Type B pancreatic cell (in vitro differentiated cells): Measurements from ENCODE around the gene WDR77. TPM values are rescaled to one million over a fixed set of nuclear protein-coding genes. Genes with fewer than 3 reads are reported as not detected.

Experiments
- DNase-seq: peaks from one replicate; pipeline ENCODE4 v3.0.0; 2021; ENCODE audit warnings: mixed read lengths; ENCODE audit not compliant: unreplicated experiment; ENCODE audit errors: extremely low spot score
- H3K27ac Mint-ChIP-seq: 2 replicates; pipeline ENCODE4 v1.8.0; 2021; ENCODE audit warnings: mild to moderate bottlenecking, mixed read lengths
- H3K27me3 Mint-ChIP-seq: 2 replicates; pipeline ENCODE4 v1.8.0; 2021; ENCODE audit warnings: mixed read lengths
- H3K36me3 Mint-ChIP-seq: 2 replicates; pipeline ENCODE4 v1.8.0; 2021; ENCODE audit warnings: mixed read lengths
- H3K4me1 Mint-ChIP-seq: one replicate; pipeline ENCODE4 v1.8.0; 2021; ENCODE audit warnings: mixed read lengths; ENCODE audit not compliant: unreplicated experiment
- H3K4me3 Mint-ChIP-seq: 2 replicates; pipeline ENCODE4 v1.8.0; 2021; ENCODE audit warnings: mild to moderate bottlenecking, mixed read lengths
- H3K9me3 Mint-ChIP-seq: 2 replicates; pipeline ENCODE4 v1.8.0; 2021; ENCODE audit warnings: mixed read lengths
- CTCF ChIP-seq: fragments of 200-600 bp; sonication (generic); conservative IDR thresholded peaks from 2 replicates; pipeline ENCODE4 v1.5.0; 2021; ENCODE audit warnings: antibody characterized with exemption, mild to moderate bottlenecking
- total RNA-seq: library from RNA; stranded (reverse); gene quantifications from 2 replicates; pipeline ENCODE4 v1.2.1, GENCODE V29; 2021; ENCODE audit warnings: low replicate concordance

The WDR77 gene
- total RNA-seq, 1 donor from 2014 or later = 42.8 TPM

DNA sequence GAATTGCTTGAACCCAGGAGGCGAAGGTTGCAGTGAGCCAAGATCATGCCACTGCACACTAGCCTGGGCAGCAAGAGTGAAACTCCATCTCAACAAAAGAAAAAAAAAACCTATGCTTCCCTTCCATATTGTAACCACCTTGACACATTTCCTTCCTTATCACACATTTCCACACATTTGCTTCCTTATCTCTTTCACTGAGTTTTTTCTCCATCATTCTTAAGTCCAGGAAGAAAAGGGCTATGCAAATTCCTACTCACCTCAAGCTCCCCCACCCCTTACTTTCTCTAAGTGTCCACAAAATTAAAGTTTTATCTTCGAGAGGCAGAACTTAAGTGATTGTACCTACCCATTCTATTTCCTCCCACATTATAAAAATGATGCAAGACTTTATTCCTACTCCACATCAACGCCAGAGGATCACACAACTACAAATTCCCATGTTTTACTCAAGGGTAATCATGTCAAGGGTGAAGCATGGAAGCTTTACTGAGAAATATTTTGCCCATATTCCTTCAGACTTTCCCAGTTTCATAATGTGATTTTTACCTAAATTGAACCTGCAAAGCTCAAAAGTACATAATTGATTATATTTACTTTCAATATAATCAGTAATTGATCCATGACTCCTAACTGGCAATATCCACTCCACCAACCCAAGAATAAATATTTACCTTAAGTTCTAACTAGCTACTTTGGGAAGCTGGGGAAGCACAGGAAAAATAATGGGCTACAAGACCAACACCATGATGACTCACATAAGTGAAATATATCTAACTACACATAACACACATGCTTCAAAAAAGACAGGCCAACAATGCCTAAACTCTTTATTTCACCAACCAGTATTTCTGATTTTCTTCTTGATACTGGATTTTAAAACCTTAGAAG is 9.3 kb downstream of the WDR77 start:
- TF ChIP-seq CTCF = no peak
- H3K36me3 Mint-ChIP-seq = peaks cover 32% of the 10 kb centered on the region
- H3K4me3 Mint-ChIP-seq = no peak overlapping the region
- no peaks in the 10 kb centered on the region for H3K27me3 Mint-ChIP-seq
- no peaks in the 10 kb centered on the region for H3K4me1 Mint-ChIP-seq
- H3K9me3 Mint-ChIP-seq = no peaks in the 10 kb centered on the region
- no peak for DNase-seq
- no peak overlapping the region for H3K27ac Mint-ChIP-seq

DNA sequence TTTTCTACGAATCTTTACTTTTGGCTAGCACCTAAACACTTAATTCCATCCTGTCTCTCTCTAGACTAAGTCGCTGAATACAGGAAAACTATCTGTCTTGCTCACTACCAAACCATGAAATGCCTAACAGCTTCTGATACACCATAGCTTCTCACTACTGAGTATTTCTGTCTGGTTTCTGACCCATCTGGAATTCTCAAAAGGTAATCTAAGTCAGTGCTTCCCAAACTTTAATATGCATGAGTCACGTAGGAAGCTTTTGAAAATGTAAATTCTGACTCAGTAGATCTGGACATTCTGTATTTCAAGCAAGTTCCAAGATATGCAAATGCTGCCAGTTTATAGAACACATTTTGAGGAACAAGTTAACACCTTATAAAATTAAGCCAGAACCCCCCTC is 12.3 kb downstream of the WDR77 start:
- Mint-ChIP-seq H3K27ac (no peak overlapping the region), H3K9me3 (no peaks in the 10 kb centered on the region), H3K4me1 (no peaks in the 10 kb centered on the region), H3K4me3 (no peak overlapping the region), H3K36me3 (peaks cover 18% of the 10 kb centered on the region), H3K27me3 (peaks cover 4% of the 10 kb centered on the region)
- no peak for DNase-seq
- TF ChIP-seq CTCF = no peak

GRCh38 chr1:111424281-111424680 is 24.8 kb downstream of the WDR77 start:
- H3K27ac Mint-ChIP-seq = no peak overlapping the region
- TF ChIP-seq CTCF = no peak
- H3K36me3 Mint-ChIP-seq = no peaks in the 10 kb centered on the region
- DNase-seq = no peak
- no peaks in the 10 kb centered on the region for H3K27me3 Mint-ChIP-seq
- no peaks in the 10 kb centered on the region for H3K4me1 Mint-ChIP-seq
- H3K4me3 Mint-ChIP-seq = no peak overlapping the region
- H3K9me3 Mint-ChIP-seq = no peaks in the 10 kb centered on the region

DNA sequence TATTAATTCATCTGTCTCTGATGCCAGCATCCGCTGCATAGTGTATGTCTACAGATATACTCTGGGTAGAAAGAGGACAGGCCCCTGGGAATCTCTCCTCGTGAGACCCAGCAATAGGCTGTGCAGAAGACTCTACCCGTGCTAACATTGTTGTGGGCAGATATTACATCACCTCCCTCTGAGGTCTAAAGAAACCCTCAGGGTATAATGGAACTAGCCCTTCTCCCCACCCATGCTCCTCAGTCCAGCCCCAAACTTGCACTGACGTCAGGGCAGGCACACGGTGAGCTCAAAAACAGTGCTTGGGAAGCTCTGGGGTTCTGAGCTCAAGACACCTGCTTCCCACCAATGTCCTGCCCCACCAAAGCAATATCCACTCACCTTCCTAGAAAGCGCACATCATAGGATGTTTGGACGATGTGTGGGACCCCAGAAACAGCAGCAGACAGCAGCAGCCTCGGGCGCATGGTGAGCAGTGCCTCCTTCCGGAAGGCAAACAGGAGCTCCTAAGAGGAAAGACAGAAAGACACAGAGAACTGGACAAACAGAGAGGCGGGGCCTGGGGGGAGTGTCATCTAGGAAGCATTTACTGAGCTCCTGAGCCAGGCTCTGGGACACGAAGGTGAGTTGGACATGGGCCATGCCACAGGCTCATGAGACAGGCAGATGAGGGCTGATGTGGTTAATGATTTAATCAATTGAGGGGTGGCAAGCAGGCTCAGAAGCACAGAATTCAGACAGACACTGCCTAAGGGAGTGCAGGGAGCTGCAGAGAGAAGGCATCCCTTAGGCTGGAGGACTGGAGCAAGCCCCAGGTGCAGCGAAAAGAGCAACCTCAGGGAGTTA is 26.3 kb downstream of the WDR77 start:
- no peaks in the 10 kb centered on the region for H3K27me3 Mint-ChIP-seq
- H3K27ac Mint-ChIP-seq = peak overlapping the region; percentile 41
- H3K9me3 Mint-ChIP-seq = no peaks in the 10 kb centered on the region
- no peak for DNase-seq
- H3K36me3 Mint-ChIP-seq = no peaks in the 10 kb centered on the region
- H3K4me1 Mint-ChIP-seq = no peaks in the 10 kb centered on the region
- TF ChIP-seq CTCF = no peak
- no peak overlapping the region for H3K4me3 Mint-ChIP-seq

GRCh38 chr1:111420377-111420776 is 28.7 kb downstream of the WDR77 start:
- H3K9me3 Mint-ChIP-seq = no peaks in the 10 kb centered on the region
- DNase-seq = no peak
- no peak overlapping the region for H3K27ac Mint-ChIP-seq
- H3K27me3 Mint-ChIP-seq = no peaks in the 10 kb centered on the region
- H3K4me1 Mint-ChIP-seq = no peaks in the 10 kb centered on the region
- H3K36me3 Mint-ChIP-seq = no peaks in the 10 kb centered on the region
- no peak overlapping the region for H3K4me3 Mint-ChIP-seq
- TF ChIP-seq CTCF = no peak
